ENCODE data around the gene PCIF1. TPM values are rescaled to one million over a fixed set of nuclear protein-coding genes. Genes with fewer than 3 reads are reported as not detected.

PCIF1 gene
- total and polyA plus RNA-seq, 9 of the 15 experiments (the other 6 are each of a cell fraction or from before 2014, with no cell fraction given) = 5.8 to 29.4 (median 11.3) TPM

DNA sequence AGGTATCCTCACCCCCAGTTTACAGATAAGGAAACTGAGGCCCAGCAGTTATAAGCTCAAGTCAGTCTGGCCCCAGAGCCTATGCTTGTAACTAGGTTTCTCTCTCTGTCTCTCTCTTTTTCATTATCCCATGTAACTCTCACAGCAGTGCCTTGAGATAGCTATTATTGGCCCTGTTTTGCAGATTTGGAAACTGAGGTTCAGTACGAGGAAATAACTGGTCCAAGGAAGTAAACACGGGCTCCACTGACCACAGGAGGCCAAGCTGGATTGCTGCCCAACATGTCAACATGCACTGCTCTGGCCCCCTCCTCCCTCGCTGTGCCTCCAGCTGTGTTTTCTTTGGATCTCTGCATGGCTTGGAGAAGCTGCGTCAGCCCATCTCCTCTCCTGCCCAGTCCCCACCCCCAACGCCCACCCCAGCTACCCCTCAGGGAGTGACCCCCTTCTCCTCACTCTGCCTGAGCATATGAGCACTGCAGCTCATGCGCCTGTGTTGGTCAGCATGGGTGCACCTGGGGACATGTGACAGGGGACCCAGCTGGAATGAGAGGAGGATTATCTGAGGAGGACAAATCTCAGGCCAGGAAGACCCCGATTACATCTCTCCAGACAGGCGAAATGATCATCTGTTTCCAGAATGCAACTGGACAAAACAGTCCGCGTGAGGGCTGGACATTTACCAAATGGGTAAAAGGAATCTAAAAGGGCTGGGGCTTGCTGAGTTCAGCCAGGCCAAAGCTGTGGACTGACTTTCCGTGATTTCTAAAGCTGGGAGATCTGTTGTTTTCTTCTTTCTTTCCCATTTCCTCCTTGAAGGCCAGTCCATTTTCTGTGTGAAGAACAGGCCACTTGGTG, 14.7 kb upstream of the PCIF1 start:
- DNase-seq (ENCODE audit: extremely low read depth in 1 of 4, low spot score in 3 of 4) = no peak
- Histone ChIP-seq H3K27ac (ENCODE audit: extremely low read depth, low read depth, low read length) (no peak overlapping the region), H3K4me2 (ENCODE audit: insufficient read depth, low read length) (no peak overlapping the region), H3K4me1 (replicated peaks in 1 of 2; ENCODE audit: control insufficient read depth in 2 of 2, insufficient read depth in 2 of 2, low read length in 2 of 2) (peaks cover 10% of the 10 kb centered on the region in 2 experiments; a peak in 4 of 5 replicates), H3K9me1 (ENCODE audit: control insufficient read depth, insufficient read depth, low read length) (no peaks in the 10 kb centered on the region), H3K9me3 (replicated peaks; ENCODE audit: control insufficient read depth, insufficient read depth, low read depth, low read length) (no peaks in the 10 kb centered on the region), H2AFZ (ENCODE audit: low read depth, low read length) (no peak overlapping the region), H3K9ac (ENCODE audit: insufficient read depth in 1 of 2, low read depth in 2 of 2, low read length in 2 of 2) (peak overlapping the region in 1 of 2 experiments; percentile 22; a peak in 1 of 4 replicates), H3K36me3 (ENCODE audit: control insufficient read depth, insufficient read depth, low read length) (no peaks in the 10 kb centered on the region), H4K20me1 (replicated peaks; ENCODE audit: control insufficient read depth, insufficient read depth, low read length) (0 out of 2 replicates have a peak, but pooled peaks cover 3% of the 10 kb centered on the region), H3K79me2 (ENCODE audit: control insufficient read depth, insufficient read depth, low read length) (no peaks in the 10 kb centered on the region), H3K4me3 (no peak overlapping the region), H3K27me3 (ENCODE audit: control insufficient read depth in 2 of 2, insufficient read depth in 2 of 2, low read length in 2 of 2) (no peaks in the 10 kb centered on the region)
- TF ChIP-seq HDAC6 (IDR thresholded peaks at IDR 0.05; ENCODE audit: low read depth, low read length) = no peak
- TF ChIP-seq NFIC (IDR thresholded peaks at IDR 0.05) = 0 out of 2 replicates have a peak, but pooled peaks have one; percentile 12
- TF ChIP-seq RBM25 (IDR thresholded peaks at IDR 0.05; ENCODE audit: low read depth, low read length, severe bottlenecking) = peak; percentile 30
- TF ChIP-seq BCOR (IDR thresholded peaks at IDR 0.05) = peak; percentile 25; the same call in 1 of the 2 replicates
- TF ChIP-seq FOXK2 (conservative IDR thresholded peaks at IDR 0.05 in 1 of 2, IDR thresholded peaks at IDR 0.05 in 1 of 2; ENCODE audit: low read depth in 2 of 2) = 0 out of 4 replicates have a peak, but pooled peaks have one; percentile 31 to 37
- no peak for TF ChIP-seq CREBBP (IDR thresholded peaks at IDR 0.05; ENCODE audit: low read depth, low read length)
- TF ChIP-seq FOXJ2 (tag; IDR thresholded peaks at IDR 0.05) = 0 out of 2 replicates have a peak, but pooled peaks have one; percentile 48
- no TSS peak for BruUV-seq (replicated peaks)
- in situ Hi-C loops (cut with MboI) = no loop called here
- 25% methylated on average over 9 of the region's 11 CpGs for WGBS (ENCODE audit: insufficient coverage, low coverage, missing lambda C conversion rate)
- ChIA-PET POLR2A (interaction anchor here (0.5 to 8.0 kb wide), 8 partner anchors 8 to 39 kb away, joined by 3 to 91 read pairs (median 4); partner anchors contain the start of genes PCIF1 and SPATA25), CTCF (ENCODE audit: low intra/inter-chr PET ratio) (no interaction called here)
- ATAC-seq = no peak
- intact Hi-C loops (cut with micrococcal nuclease) = no loop called here
- FAIRE-seq = no peak

Data from K562 (cell line).